CD14-positive monocyte (primary cell): ENCODE results near the gene MRGPRD. TPM values are rescaled to one million over a fixed set of nuclear protein-coding genes. Genes with fewer than 3 reads are reported as not detected.

Experiments used
- DNase-seq, 3 donors: peaks; one replicate each; pipeline ENCODE4 v3.0.0-alpha.2; 2011 to 2022
- H2AFZ ChIP-seq: 2 replicates; pipeline ENCODE4 v1.6.0; 2012; ENCODE audit warnings: mild to moderate bottlenecking, low read depth, low read length, inconsistent platforms; ENCODE audit not compliant: insufficient read depth, poor library complexity, severe bottlenecking
- H3K27ac ChIP-seq, 2 donors: 1 replicate in 1 of 2; 2 replicates in 1 of 2; pipeline ENCODE4 v1.5.1; 2012 to 2013; ENCODE audit warnings: low read length in 2 of 2, control low read depth in 1 of 2, inconsistent platforms in 1 of 2, low read depth in 1 of 2, mild to moderate bottlenecking in 1 of 2
- H3K27me3 ChIP-seq, 2 donors: one replicate each; pipeline versions ENCODE4 v1.6.0 to v1.6.1; 2011 to 2013; ENCODE audit warnings: low read length in 2 of 2; ENCODE audit not compliant: control insufficient read depth in 2 of 2, insufficient read depth in 2 of 2
- H3K36me3 ChIP-seq, 2 donors: replicated peaks in 1 of 2; 1 replicate in 1 of 2; 2 replicates in 1 of 2; pipeline versions ENCODE4 v1.5.1 to v1.6.1; 2012 to 2013; ENCODE audit warnings: low read length in 2 of 2, control low read depth in 1 of 2, inconsistent platforms in 1 of 2, mild to moderate bottlenecking in 1 of 2; ENCODE audit not compliant: insufficient read depth in 2 of 2, control insufficient read depth in 1 of 2
- H3K4me1 ChIP-seq, 2 donors: 1 replicate in 1 of 2; 2 replicates in 1 of 2; pipeline versions ENCODE4 v1.5.1 to v1.6.1; 2012 to 2013; ENCODE audit warnings: low read length in 2 of 2, control low read depth in 1 of 2, inconsistent platforms in 1 of 2, mild to moderate bottlenecking in 1 of 2, moderate library complexity in 1 of 2; ENCODE audit not compliant: insufficient read depth in 2 of 2, control insufficient read depth in 1 of 2
- H3K4me2 ChIP-seq: replicated peaks from 2 replicates; pipeline ENCODE3; 2012; ENCODE audit warnings: low read length, moderate library complexity, mild to moderate bottlenecking; ENCODE audit not compliant: poor library complexity, severe bottlenecking; ENCODE audit errors: extremely low read depth
- H3K4me3 ChIP-seq, 3 experiments: fragments of 200-600 bp in 1 of 3; sonication (generic) in 1 of 3; replicated peaks in 1 of 3; 1 replicate in 2 of 3; 2 replicates in 1 of 3; pipeline ENCODE4 v1.5.1; 2011 to 2013; ENCODE audit warnings: low read length in 3 of 3, mild to moderate bottlenecking in 3 of 3, control low read depth in 2 of 3, low read depth in 2 of 3, inconsistent platforms in 1 of 3, moderate library complexity in 1 of 3
- H3K79me2 ChIP-seq: 2 replicates; pipeline ENCODE4 v1.6.0; 2012; ENCODE audit warnings: mild to moderate bottlenecking, control low read depth, inconsistent platforms, low read length, moderate library complexity; ENCODE audit not compliant: insufficient read depth
- H3K9ac ChIP-seq: 2 replicates; pipeline ENCODE4 v1.6.0; 2017; ENCODE audit warnings: low read length, mild to moderate bottlenecking; ENCODE audit not compliant: insufficient read depth, poor library complexity, severe bottlenecking
- H3K9me3 ChIP-seq, 2 donors: replicated peaks in 1 of 2; 1 replicate in 1 of 2; 2 replicates in 1 of 2; pipeline versions ENCODE4 v1.5.1 to v1.6.1; 2012 to 2013; ENCODE audit warnings: low read length in 2 of 2, control low read depth in 1 of 2; ENCODE audit not compliant: control insufficient read depth in 1 of 2, insufficient read depth in 1 of 2
- H4K20me1 ChIP-seq: 2 replicates; pipeline ENCODE4 v1.6.0; 2012; ENCODE audit warnings: mild to moderate bottlenecking, low read length, control low read depth, moderate library complexity; ENCODE audit not compliant: insufficient read depth
- H3K27ac Mint-ChIP-seq, 7 donors: one replicate each; pipeline ENCODE4 v1.8.0; 2020; ENCODE audit warnings: mild to moderate bottlenecking in 7 of 7, mixed read lengths in 7 of 7, moderate library complexity in 6 of 7, inconsistent platforms in 2 of 7
- H3K27me3 Mint-ChIP-seq, 3 donors: one replicate each; pipeline ENCODE4 v1.8.0; 2021 to 2022; ENCODE audit warnings: low read depth in 3 of 3, mild to moderate bottlenecking in 3 of 3, mixed read lengths in 3 of 3, moderate library complexity in 3 of 3, inconsistent platforms in 1 of 3
- H3K36me3 Mint-ChIP-seq, 2 donors: one replicate each; pipeline ENCODE4 v1.8.0; 2020; ENCODE audit warnings: mixed read lengths in 2 of 2, inconsistent platforms in 1 of 2, mild to moderate bottlenecking in 1 of 2
- H3K4me1 Mint-ChIP-seq: one replicate; pipeline ENCODE4 v1.8.0; 2020; ENCODE audit warnings: mild to moderate bottlenecking, mixed read lengths
- H3K4me3 Mint-ChIP-seq, 2 donors: one replicate each; pipeline ENCODE4 v1.8.0; 2020; ENCODE audit warnings: mild to moderate bottlenecking in 2 of 2, mixed read lengths in 2 of 2, moderate library complexity in 1 of 2
- H3K9me3 Mint-ChIP-seq, 7 donors: one replicate each; pipeline ENCODE4 v1.8.0; 2020 to 2022; ENCODE audit warnings: mixed read lengths in 7 of 7, mild to moderate bottlenecking in 6 of 7, moderate library complexity in 6 of 7, inconsistent platforms in 2 of 7
- WGBS: methylation state at CpG from one replicate; pipeline ENCODE4 v1.1.5; 2013; ENCODE audit warnings: missing lambda C conversion rate; ENCODE audit not compliant: insufficient coverage; 5-methylcytosine and 5-hydroxymethylcytosine counted together
- intact Hi-C, 2 donors: fragments of 100-400 bp; cut with micrococcal nuclease; formaldehyde crosslinking; loops; one replicate each; pipeline versions ENCODE4 v1.15.0 to v1.15.1; 2023
- polyA plus RNA-seq, 3 donors: library from polyadenylated mRNA; depleted of rRNA in 1 of 3; unstranded in 2 of 3; stranded (reverse) in 1 of 3; fragments of 300-500 nt in 2 of 3; fragments of >200 nt in 1 of 3; fragmentation: Illumina TruSeq in 2 of 3; gene quantifications; 1 replicate in 2 of 3; 2 replicates in 1 of 3; pipeline ENCODE4 v1.2.3, GENCODE V29; 2012 to 2021
- TF ChIP-seq, protein P1 (sequence below): fragments of 200-600 bp; IDR thresholded peaks from one replicate; pipeline ENCODE4 v1.8.0; 2022; ENCODE audit warnings: antibody characterized with exemption, mild to moderate bottlenecking

MRGPRD gene
- polyA plus RNA-seq, 3 donors = not detected

DNA sequence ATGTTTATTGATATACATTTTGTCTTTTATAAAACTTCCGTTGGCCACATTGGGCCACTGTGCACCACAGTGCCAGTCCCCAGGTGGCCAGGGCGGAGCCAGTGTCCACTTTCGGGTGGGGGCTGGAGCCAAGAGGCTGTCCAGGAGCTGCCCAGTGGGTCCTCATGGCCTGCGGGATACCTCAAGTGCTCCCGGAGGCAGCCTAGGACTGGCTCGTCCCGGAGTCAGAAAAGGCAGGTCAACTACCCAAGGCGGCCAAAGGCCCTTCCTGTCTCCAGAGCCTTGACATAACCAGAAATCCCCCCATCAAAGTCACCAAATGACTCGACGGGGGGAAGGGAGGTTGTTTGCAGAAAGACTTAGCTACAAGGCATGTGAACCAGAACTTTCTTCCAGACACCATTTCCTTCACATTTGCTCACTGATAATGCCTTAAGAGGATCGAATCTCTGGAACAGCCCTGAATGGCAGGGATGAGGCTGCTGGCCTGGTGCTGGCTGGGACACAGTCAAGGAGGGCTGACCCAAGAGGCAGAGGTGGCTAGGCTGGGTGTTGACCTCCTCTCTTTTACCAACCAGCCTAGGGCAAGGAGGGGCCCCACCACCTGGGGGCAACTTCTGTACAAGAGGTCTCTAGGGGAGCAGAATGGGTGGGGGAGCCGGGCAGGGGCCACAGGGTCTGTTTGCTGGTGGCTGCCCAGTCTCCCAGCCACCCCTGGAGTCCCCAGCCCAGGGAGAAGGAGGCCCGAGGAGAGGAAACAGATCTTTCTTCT is 23.8 kb upstream of the MRGPRD start:
- TF ChIP-seq, protein P1, sequence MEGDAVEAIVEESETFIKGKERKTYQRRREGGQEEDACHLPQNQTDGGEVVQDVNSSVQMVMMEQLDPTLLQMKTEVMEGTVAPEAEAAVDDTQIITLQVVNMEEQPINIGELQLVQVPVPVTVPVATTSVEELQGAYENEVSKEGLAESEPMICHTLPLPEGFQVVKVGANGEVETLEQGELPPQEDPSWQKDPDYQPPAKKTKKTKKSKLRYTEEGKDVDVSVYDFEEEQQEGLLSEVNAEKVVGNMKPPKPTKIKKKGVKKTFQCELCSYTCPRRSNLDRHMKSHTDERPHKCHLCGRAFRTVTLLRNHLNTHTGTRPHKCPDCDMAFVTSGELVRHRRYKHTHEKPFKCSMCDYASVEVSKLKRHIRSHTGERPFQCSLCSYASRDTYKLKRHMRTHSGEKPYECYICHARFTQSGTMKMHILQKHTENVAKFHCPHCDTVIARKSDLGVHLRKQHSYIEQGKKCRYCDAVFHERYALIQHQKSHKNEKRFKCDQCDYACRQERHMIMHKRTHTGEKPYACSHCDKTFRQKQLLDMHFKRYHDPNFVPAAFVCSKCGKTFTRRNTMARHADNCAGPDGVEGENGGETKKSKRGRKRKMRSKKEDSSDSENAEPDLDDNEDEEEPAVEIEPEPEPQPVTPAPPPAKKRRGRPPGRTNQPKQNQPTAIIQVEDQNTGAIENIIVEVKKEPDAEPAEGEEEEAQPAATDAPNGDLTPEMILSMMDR = no peak
- H3K36me3 Mint-ChIP-seq = no peaks in the 10 kb centered on the region
- H3K27me3 ChIP-seq = peaks cover 0 to 3% of the 10 kb centered on the region in 2 donors
- H3K36me3 ChIP-seq = no peaks in the 10 kb centered on the region
- DNase-seq = no peak
- peaks cover 0 to 2% (median 0%) of the 10 kb centered on the region in 7 donors for H3K9me3 Mint-ChIP-seq
- H3K4me3 ChIP-seq = no peak overlapping the region
- no peaks in the 10 kb centered on the region for H3K79me2 ChIP-seq
- H3K4me1 Mint-ChIP-seq = peaks cover 18% of the 10 kb centered on the region
- no peaks in the 10 kb centered on the region for H3K9me3 ChIP-seq
- no peak overlapping the region for H3K27ac ChIP-seq
- peaks cover 0 to 22% of the 10 kb centered on the region in 2 donors for H3K4me1 ChIP-seq
- intact Hi-C loops = loop anchor here in 1 of 2 donors (10.0 kb wide), 1 partner anchor 80 kb away; no protein-coding TSS in a partner anchor
- H2AFZ ChIP-seq = no peak overlapping the region
- H3K27ac Mint-ChIP-seq = no peak overlapping the region
- no peak overlapping the region for H3K4me3 Mint-ChIP-seq
- no peak overlapping the region for H3K9ac ChIP-seq
- H3K4me2 ChIP-seq = no peak overlapping the region
- H4K20me1 ChIP-seq = no peaks in the 10 kb centered on the region
- peaks cover 12 to 35% (median 27%) of the 10 kb centered on the region in 3 donors for H3K27me3 Mint-ChIP-seq
- WGBS = 92% methylated on average over 5 of the region's 13 CpGs

DNA sequence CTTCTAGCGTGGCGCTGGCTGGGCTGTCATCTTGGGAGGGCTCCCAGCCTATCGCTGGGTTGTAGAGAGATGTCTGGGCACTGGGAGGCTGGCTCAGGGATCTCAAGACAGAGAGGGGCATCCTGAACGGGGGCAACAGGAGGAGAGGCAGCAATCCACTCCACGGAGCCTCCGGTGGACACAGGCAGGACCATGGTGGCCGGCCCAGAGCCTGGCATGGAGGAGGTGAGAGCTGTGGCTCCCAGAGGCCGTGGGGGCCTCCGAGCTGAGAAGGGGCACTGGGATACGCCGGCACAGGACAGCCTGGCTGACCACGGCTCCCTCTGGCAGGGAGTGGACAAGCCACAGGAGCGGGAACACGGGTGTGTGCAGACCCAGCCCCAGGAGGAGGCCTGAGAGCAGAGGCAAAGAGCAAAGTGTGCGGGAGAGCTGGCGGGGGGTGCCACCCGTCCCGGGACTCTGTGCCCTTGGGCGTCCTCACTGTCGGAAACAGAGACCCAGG is 23.1 kb upstream of the MRGPRD start:
- H4K20me1 ChIP-seq = no peaks in the 10 kb centered on the region
- Mint-ChIP-seq H3K27ac (no peak overlapping the region), H3K9me3 (peaks cover 0 to 2% (median 0%) of the 10 kb centered on the region in 7 donors), H3K4me1 (peaks cover 15% of the 10 kb centered on the region), H3K4me3 (no peak overlapping the region), H3K36me3 (no peaks in the 10 kb centered on the region), H3K27me3 (peaks cover 12 to 38% (median 23%) of the 10 kb centered on the region in 3 donors)
- no peak overlapping the region for H3K9ac ChIP-seq
- H3K4me2 ChIP-seq = no peak overlapping the region
- peaks cover 0 to under 1% of the 10 kb centered on the region in 2 donors for H3K27me3 ChIP-seq
- H3K4me3 ChIP-seq = no peak overlapping the region
- no peak overlapping the region for H2AFZ ChIP-seq
- no peak for DNase-seq
- no peaks in the 10 kb centered on the region for H3K79me2 ChIP-seq
- no peaks in the 10 kb centered on the region for H3K36me3 ChIP-seq
- TF ChIP-seq, protein P1 = no peak
- no peak overlapping the region for H3K27ac ChIP-seq
- intact Hi-C loops = loop anchor here in 1 of 2 donors (10.0 kb wide), 1 partner anchor 81 kb away; no protein-coding TSS in a partner anchor
- 96% methylated on average over 14 of the region's 20 CpGs for WGBS
- no peaks in the 10 kb centered on the region for H3K9me3 ChIP-seq
- H3K4me1 ChIP-seq = peaks cover 0 to 16% of the 10 kb centered on the region in 2 donors
